Loucy (cell line): Measurements from ENCODE around the gene PTOV1.

Source experiments
- EZH2phosphoT487 ChIP-seq: fragments of 200-600 bp; IDR thresholded peaks from 2 replicates; pipeline ENCODE4 v1.6.1; 2018; ENCODE audit warnings: antibody characterized with exemption, mild to moderate bottlenecking, moderate library complexity, borderline replicate concordance
- TF ChIP-seq, protein P1 (sequence below): fragments of 200-600 bp; sonication (generic); conservative IDR thresholded peaks from 2 replicates; pipeline ENCODE4 v1.5.1; 2014; ENCODE audit warnings: mild to moderate bottlenecking, antibody characterized with exemption, low read length

DNA sequence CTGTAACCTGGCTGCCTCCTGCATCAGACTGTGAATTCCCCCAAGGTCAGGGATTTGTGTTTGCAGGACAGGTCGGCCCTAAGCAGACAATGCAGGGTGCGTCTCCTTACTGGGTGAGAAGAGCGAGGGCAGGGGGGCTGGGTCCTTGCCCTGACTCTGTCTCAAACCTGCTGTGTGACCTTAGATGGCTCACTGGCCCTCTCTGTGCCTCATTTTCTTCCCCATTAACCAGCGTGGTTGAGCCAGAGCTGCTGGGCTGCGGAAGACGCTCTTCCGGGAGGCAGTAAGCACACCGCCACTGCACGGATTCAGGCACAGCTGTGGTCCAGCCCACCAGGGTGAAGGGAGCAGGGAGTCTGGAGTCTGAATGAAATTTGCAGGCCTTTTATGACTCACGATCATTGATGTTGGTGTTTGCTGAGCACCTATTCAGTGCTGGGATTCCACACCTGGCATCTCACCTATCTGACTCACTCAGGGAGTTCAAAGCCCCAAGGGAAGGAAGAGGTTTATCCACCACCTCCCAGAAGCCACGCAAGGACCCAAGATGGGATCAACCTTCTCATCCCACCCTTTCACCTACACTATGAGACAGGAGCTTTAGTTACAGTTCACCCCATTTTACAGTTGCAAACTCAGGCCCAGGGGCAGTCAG, 23.7 kb downstream of the PTOV1 start:
- TF ChIP-seq, protein P1, sequence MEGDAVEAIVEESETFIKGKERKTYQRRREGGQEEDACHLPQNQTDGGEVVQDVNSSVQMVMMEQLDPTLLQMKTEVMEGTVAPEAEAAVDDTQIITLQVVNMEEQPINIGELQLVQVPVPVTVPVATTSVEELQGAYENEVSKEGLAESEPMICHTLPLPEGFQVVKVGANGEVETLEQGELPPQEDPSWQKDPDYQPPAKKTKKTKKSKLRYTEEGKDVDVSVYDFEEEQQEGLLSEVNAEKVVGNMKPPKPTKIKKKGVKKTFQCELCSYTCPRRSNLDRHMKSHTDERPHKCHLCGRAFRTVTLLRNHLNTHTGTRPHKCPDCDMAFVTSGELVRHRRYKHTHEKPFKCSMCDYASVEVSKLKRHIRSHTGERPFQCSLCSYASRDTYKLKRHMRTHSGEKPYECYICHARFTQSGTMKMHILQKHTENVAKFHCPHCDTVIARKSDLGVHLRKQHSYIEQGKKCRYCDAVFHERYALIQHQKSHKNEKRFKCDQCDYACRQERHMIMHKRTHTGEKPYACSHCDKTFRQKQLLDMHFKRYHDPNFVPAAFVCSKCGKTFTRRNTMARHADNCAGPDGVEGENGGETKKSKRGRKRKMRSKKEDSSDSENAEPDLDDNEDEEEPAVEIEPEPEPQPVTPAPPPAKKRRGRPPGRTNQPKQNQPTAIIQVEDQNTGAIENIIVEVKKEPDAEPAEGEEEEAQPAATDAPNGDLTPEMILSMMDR = no peak
- no peak for TF ChIP-seq EZH2phosphoT487
